B cell (primary cell): ENCODE results near the gene PARD3B. TPM values are rescaled to one million over a fixed set of nuclear protein-coding genes. Genes with fewer than 3 reads are reported as not detected.

Experiments
- ATAC-seq: fragments of 200-7000 bp; cut with Tn5 transposase; one replicate; pipeline ENCODE4 v1.10.0; 2021; ENCODE audit warnings: low read depth, mild to moderate bottlenecking, moderate number of reproducible peaks, moderate library complexity
- CTCF ChIA-PET: fragments of 350-600 bp; sonication (Branson Sonifier 250); formaldehyde crosslinking; loops from one replicate; lab custom pipeline; 2021; ENCODE audit warnings: antibody characterized with exemption, inconsistent platforms; lab: Charles Lee
- POLR2A ChIA-PET: fragments of 350-600 bp; sonication (Branson Sonifier 250); formaldehyde crosslinking; loops from one replicate; lab custom pipeline; 2021; ENCODE audit warnings: antibody characterized with exemption; lab: Charles Lee
- DNase-seq: peaks from one replicate; pipeline ENCODE4 v3.0.0; 2013
- H2AFZ ChIP-seq: 2 replicates; pipeline ENCODE4 v1.6.1; 2012; ENCODE audit warnings: mild to moderate bottlenecking, low read depth, low read length; ENCODE audit not compliant: insufficient read depth, poor library complexity, severe bottlenecking
- H3K27ac ChIP-seq, 2 donors: 1 replicate in 1 of 2; 2 replicates in 1 of 2; pipeline ENCODE4 v1.5.1; 2012 to 2013; ENCODE audit warnings: low read length in 2 of 2, mild to moderate bottlenecking in 2 of 2, moderate library complexity in 1 of 2
- H3K27me3 ChIP-seq, 4 experiments: fragments of 200-600 bp in 1 of 4; sonication (generic) in 1 of 4; replicated peaks in 1 of 4; 1 replicate in 2 of 4; 2 replicates in 2 of 4; pipeline versions ENCODE4 v1.6.1 to v1.7.0; 2013 to 2016; ENCODE audit warnings: low read length in 3 of 4, mild to moderate bottlenecking in 2 of 4, mixed read lengths in 1 of 4, moderate library complexity in 1 of 4; ENCODE audit not compliant: insufficient read depth in 4 of 4, control insufficient read depth in 3 of 4; ENCODE audit errors: control extremely low read depth in 1 of 4
- H3K36me3 ChIP-seq, 2 experiments: replicated peaks in 1 of 2; 1 replicate in 1 of 2; 2 replicates in 1 of 2; pipeline versions ENCODE4 v1.6.1 to v1.7.1; 2013; ENCODE audit warnings: low read length in 1 of 2; ENCODE audit not compliant: insufficient read depth in 2 of 2, control insufficient read depth in 1 of 2; ENCODE audit errors: control extremely low read depth in 1 of 2, extremely low read depth in 1 of 2
- H3K4me1 ChIP-seq, 2 donors: fragments of 200-600 bp in 1 of 2; sonication (generic) in 1 of 2; 1 replicate in 1 of 2; 2 replicates in 1 of 2; pipeline versions ENCODE4 v1.5.1 to v1.6.1; 2013 to 2017; ENCODE audit warnings: low read length in 2 of 2; ENCODE audit not compliant: control insufficient read depth in 2 of 2, insufficient read depth in 2 of 2
- H3K4me2 ChIP-seq: replicated peaks from 2 replicates; pipeline ENCODE3; 2012; ENCODE audit warnings: mild to moderate bottlenecking, low read depth, low read length; ENCODE audit not compliant: poor library complexity, severe bottlenecking
- H3K4me3 ChIP-seq, 5 experiments: fragments of 200-600 bp in 1 of 5; sonication (generic) in 1 of 5; 1 replicate in 3 of 5; 2 replicates in 2 of 5; pipeline versions ENCODE4 v1.5.1 to v1.7.0; 2011 to 2016; ENCODE audit warnings: low read length in 4 of 5, mild to moderate bottlenecking in 4 of 5, low read depth in 2 of 5, control low read depth in 1 of 5, moderate library complexity in 1 of 5; ENCODE audit not compliant: insufficient read depth in 1 of 5; ENCODE audit errors: control extremely low read depth in 1 of 5, extremely low read depth in 1 of 5
- H3K79me2 ChIP-seq: fragments of 200-600 bp; sonication (generic); one replicate; pipeline ENCODE4 v1.6.0; 2016; ENCODE audit warnings: low read length; ENCODE audit not compliant: control insufficient read depth, insufficient read depth
- H3K9ac ChIP-seq: fragments of 200-600 bp; sonication (generic); 2 replicates; pipeline ENCODE4 v1.6.1; 2017; ENCODE audit warnings: mild to moderate bottlenecking, low read length, moderate library complexity
- H3K9me3 ChIP-seq, 3 donors: one replicate each; pipeline versions ENCODE4 v1.6.1 to v1.7.1; 2013; ENCODE audit warnings: low read length in 2 of 3; ENCODE audit not compliant: control insufficient read depth in 2 of 3, insufficient read depth in 1 of 3; ENCODE audit errors: control extremely low read depth in 1 of 3
- H4K20me1 ChIP-seq: 2 replicates; pipeline ENCODE4 v1.6.0; 2012; ENCODE audit warnings: mild to moderate bottlenecking, low read length; ENCODE audit not compliant: insufficient read depth, control insufficient read depth, poor library complexity, severe bottlenecking
- H3K27ac Mint-ChIP-seq: one replicate; pipeline ENCODE4 v1.8.0; 2021; ENCODE audit warnings: mixed read lengths
- H3K27me3 Mint-ChIP-seq: one replicate; pipeline ENCODE4 v1.8.0; 2021; ENCODE audit warnings: mixed read lengths
- H3K4me1 Mint-ChIP-seq: one replicate; pipeline ENCODE4 v1.8.0; 2021; ENCODE audit warnings: mixed read lengths
- H3K4me3 Mint-ChIP-seq: one replicate; pipeline ENCODE4 v1.8.0; 2021; ENCODE audit warnings: mixed read lengths
- H3K9me3 Mint-ChIP-seq: one replicate; pipeline ENCODE4 v1.8.0; 2022; ENCODE audit warnings: mixed read lengths; ENCODE audit not compliant: insufficient read depth
- CTCF ChIP-seq: fragments of 200-600 bp; IDR thresholded peaks from one replicate; pipeline ENCODE4 v1.8.0; 2022; ENCODE audit warnings: antibody characterized with exemption, mild to moderate bottlenecking
- EZH2 ChIP-seq: IDR thresholded peaks from 2 replicates; pipeline ENCODE4 v1.6.1; 2012; ENCODE audit warnings: borderline replicate concordance, low read depth, mild to moderate bottlenecking, moderate library complexity, low read length; ENCODE audit not compliant: insufficient read depth, poor library complexity, severe bottlenecking
- WGBS: methylation state at CpG from one replicate; pipeline ENCODE4 v1.1.5; 2013; ENCODE audit warnings: missing lambda C conversion rate; ENCODE audit not compliant: insufficient coverage; 5-methylcytosine and 5-hydroxymethylcytosine counted together
- intact Hi-C: fragments of 100-400 bp; cut with micrococcal nuclease; formaldehyde crosslinking; loops from one replicate; pipeline ENCODE4 v1.10.0; 2022
- polyA plus RNA-seq: library from polyadenylated mRNA; depleted of rRNA; stranded (reverse); fragments of >200 nt; gene quantifications from 2 replicates; pipeline ENCODE4 v1.2.3, GENCODE V29; 2012
- total RNA-seq, 2 donors: library from RNA; stranded (reverse); fragments of 120-200 nt in 1 of 2; gene quantifications; 1 replicate in 1 of 2; 2 replicates in 1 of 2; pipeline versions ENCODE4 v1.2.3 to v1.2.4, GENCODE V29; 2013 to 2022

Gene PARD3B
- total and polyA plus RNA-seq, 2 donors (not counting 1 experiment from before 2014, with no cell fraction given) = not detected

- Histone ChIP-seq H2AFZ (no peak overlapping the region), H3K9ac (no peak overlapping the region), H4K20me1 (no peaks in the 10 kb centered on the region), H3K79me2 (no peaks in the 10 kb centered on the region), H3K4me2 (no peak overlapping the region), H3K4me3 (no peak overlapping the region), H3K27ac (no peak overlapping the region), H3K4me1 (no peaks in the 10 kb centered on the region), H3K27me3 (no peaks in the 10 kb centered on the region), H3K36me3 (no peaks in the 10 kb centered on the region), H3K9me3 (no peaks in the 10 kb centered on the region)
- ChIA-PET POLR2A (no interaction called here), CTCF (no interaction called here)
- Mint-ChIP-seq H3K4me3 (no peak overlapping the region), H3K4me1 (no peaks in the 10 kb centered on the region), H3K27me3 (no peaks in the 10 kb centered on the region), H3K27ac (no peak overlapping the region), H3K9me3 (no peaks in the 10 kb centered on the region)
- intact Hi-C loops = no loop called here
- ATAC-seq (no peak), DNase-seq (no peak)
- WGBS = no CpG with 5 or more reads among the region's 3 CpGs
- TF ChIP-seq CTCF (no peak), EZH2 (no peak)
Observed at GRCh38 chr2:204718607-204719006, 173.3 kb downstream of the PARD3B start.

- Histone ChIP-seq H3K36me3 (no peaks in the 10 kb centered on the region), H3K27ac (no peak overlapping the region), H2AFZ (no peak overlapping the region), H3K79me2 (no peaks in the 10 kb centered on the region), H4K20me1 (no peaks in the 10 kb centered on the region), H3K27me3 (no peaks in the 10 kb centered on the region), H3K4me3 (no peak overlapping the region), H3K9me3 (no peaks in the 10 kb centered on the region), H3K4me2 (no peak overlapping the region), H3K9ac (no peak overlapping the region), H3K4me1 (no peaks in the 10 kb centered on the region)
- Mint-ChIP-seq H3K4me1 (no peaks in the 10 kb centered on the region), H3K4me3 (no peak overlapping the region), H3K27ac (no peak overlapping the region), H3K27me3 (no peaks in the 10 kb centered on the region), H3K9me3 (peaks cover 2% of the 10 kb centered on the region)
- WGBS = no CpG with 5 or more reads among the region's 2 CpGs
- intact Hi-C loops = no loop called here
- no peak for TF ChIP-seq EZH2
- no peak for TF ChIP-seq CTCF
- no peak for ATAC-seq
- ChIA-PET CTCF (no interaction called here), POLR2A (no interaction called here)
- no peak for DNase-seq
Observed at GRCh38 chr2:204720874-204721273, 175.6 kb downstream of the PARD3B start.
